ENCODE data around the gene CAMK1.
A peak's percentile ranks its signal among the peaks of the same experiment; 100 is the strongest.

The CAMK1 gene

DNA sequence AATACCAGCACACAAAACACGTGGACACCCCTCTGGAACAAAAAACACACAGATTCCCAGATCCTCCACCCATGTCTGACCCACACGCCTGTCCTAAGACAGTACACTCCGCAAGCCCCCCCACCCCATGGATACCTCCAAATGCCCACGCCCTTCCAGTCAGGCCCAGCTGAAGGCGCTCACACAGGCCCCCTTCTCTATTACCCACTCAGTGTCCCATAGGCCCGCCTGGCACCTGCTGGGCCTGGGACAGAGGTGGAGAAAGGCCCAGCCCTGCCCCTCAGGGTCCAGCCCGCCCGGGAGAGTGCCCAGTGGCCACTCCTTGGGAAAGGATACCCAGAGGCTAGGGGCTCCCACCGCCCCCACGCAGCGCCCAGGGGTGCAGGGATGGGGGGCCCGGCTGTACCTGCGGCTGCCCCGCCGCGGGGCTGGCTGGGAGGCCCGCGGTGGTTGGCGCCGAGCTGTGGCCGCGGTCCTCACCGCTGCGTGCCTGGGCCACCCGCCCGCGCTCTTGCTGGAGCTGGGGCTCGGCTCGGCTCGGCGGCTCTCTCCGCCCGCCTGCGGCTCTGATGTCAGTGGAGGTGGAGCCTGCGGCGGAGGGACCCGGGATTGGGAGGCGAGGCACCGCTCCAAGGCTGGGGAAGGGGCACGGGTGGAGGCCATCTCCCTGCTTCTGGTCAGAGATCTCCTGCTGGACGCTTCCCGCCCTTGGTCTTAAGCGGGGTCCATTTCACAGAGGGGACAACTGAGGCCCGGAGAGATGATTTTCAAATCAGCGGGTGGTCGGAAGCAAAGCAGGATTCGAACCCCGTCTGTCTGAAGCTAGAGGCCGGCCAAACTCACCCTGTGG lies at the start of gene CAMK1:
CAMK1 (minus strand) TSS at position 522 of the 850 bp plus-strand sequence. CDS start 2,198 bp downstream, outside the sequence.
- peak; percentile 52 to 54 for DNase-seq

DNA sequence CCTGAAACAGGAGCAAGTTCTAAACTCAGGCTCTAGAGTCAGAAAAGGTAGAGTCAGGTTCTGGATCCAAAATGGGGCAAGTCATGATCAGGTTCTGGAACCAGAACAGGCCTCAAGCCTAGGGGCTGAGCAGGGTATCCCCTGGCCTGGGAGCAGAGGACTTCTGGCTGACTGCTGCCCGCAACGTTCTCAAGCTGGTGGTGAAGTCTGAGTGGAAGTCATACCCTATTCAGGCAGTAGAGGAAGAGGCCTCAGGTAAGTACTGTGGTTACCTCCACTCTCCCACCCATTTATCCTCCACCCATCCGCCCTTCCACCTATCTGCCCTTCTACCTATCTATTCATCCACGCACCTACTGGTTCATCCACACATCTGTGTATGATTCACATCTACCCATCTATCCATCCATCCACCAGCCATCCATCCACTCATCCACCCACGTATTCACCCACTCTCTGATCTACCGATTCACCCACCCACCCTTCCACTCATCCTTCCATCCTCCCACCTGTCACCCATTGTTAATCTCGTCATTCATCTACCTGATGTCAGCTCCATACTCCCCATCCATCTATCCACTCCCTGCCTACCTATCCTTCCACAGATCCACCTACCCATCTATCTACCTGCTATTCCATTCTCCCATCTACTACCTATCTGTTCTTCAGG lies 49.1 kb upstream of the CAMK1 start:
- no peak for DNase-seq

DNA sequence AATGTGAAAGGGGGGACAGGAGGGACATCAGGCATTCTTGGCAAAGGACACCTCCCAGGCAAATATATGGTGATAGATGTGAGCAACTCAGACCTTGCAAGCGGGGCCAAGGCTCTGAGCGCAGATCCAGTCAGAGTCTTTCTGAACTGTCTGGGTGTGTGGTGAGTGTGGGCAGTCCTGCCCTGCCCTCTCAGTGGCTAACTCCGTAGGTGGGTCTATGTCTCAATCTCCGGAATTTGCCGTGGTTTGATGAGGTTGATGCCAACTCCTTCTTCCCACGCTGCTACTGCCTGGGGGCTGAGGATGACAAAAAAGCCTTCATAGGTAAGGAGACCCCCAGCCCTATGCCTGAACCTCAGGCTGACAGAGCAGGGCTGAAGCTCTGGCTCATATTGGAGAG lies 47.7 kb upstream of the CAMK1 start:
- DNase-seq, result no peak

DNA sequence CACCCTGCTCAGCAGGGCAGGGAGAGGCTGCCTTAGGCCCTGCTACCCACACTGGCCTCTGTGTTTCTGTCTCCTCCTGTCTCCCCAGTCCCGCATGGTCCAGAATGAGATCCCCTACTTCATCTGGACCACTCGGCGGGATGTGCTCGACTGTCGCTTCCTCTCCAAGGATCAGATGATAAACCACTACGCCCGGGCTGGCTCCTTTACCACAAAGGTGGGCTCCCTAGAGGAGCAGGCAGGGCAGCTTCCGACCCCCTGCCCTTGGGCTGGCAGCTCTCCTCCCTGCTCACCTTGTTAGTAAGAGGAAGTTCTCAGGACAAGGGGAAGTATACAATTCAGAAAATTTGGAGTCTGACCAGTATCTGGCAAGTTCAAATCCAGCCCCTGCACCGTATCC lies 46.2 kb upstream of the CAMK1 start:
- no peak for DNase-seq

DNA sequence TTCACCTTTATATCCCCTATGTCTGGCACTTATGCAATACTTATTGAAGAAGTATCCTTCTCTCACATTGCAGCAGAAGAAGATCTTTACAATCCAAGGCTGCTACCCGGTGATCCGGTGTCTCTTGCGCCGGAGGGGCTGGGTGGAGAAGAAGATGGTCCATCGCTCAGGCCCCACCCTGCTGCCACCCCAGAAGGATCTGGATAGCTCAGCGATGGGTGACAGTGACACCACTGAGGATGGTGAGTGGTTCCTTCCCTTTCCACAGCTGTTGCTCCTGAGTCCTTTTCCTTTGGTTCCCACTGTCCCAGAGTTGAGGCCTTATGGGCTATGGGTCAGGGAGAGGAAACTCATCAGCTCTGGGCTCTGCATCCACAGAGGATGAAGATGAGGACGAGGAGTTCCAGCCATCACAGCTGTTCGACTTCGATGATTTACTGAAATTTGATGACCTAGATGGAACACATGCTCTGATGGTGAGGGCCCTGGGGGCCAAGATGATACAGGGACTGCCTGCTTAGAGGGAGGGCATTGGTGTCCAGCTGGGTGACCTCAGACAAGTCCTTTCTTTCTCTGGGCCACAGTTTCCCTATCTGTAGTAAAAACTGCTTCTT lies 43.2 kb upstream of the CAMK1 start:
- no peak for DNase-seq

DNA sequence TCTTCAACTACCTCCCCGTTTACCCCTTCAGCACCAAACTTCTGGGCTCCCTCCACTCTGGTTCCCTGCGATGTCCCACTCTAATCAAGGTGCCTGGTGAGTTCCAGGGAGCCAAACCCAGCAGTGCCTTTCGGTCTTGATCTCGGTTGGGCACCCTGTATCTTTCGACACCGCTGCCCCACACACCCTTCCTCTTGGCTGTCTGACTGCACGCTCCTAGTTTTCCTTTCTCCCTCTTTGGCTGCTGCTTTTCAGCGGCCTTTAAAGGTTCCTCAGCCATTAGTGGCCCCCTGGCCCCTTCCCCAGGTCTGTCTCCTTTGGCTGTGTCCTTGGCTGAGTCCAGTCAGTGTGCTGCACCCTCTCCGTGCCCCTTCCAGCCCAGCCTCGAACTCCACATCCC lies 41.1 kb upstream of the CAMK1 start:
- DNase-seq, result no peak

DNA sequence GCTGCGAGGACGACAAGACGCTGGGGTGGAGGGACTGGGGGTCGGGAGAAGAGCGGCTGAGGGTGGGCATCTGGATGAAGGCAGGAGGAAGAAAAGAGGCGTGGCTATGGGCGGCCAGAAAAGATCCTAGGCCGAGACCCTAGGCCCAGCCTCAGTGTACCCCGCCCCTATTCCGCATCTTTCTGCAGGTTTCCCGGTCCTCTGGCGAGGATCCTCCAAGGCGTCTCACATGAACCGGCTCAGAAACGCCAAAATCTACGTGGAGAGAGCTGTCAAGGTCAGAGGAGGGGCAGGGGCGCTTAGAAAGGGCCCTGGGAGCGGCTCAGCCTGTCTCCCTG lies 40.7 kb upstream of the CAMK1 start:
- no peak for DNase-seq

DNA sequence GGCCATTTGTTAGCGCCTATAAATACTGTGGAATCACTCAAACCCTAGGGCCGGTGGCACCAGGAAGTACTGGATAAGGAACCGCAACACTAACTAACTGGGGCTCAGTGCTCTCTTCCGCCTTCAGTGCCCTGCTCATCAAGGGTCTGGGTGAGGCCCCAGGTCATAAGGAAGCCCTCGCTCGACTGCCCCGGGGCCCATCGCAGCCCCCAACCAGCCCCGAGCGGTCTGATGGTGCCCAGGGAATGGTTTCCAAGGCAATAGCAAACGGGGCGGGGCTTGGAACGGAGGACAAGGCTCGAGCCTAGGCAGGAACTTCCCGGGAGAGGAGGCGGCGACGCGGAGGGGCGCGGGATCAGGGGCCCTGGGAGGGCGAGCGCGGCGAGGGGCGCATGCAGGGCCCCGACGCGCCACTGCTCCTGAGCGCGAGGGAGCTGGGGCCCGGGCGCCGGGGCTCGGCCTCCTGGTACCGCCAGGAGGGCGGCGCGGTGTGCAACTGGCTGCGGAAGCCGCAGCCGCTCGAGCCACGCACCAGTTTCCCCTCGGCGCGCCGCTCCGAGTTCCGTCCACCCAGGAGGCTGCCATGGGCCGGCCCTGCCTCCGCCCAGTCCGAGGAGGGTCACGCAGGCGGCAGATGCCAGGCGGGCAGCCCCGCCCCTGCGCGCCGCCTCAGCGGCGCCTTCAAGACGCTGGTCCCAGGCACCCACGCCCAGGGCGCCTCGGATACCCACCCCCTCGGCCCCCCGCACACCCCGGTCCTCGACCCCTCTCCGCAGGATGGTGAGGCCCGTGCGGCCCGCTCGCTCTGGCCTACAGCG lies 40.1 kb upstream of the CAMK1 start, which contains the start of gene TTLL3:
TTLL3 (plus strand) TSS at position 648 of the 818 bp plus-strand sequence. CDS start 400 bp downstream, outside the sequence.
- DNase-seq, result peak; percentile 37

DNA sequence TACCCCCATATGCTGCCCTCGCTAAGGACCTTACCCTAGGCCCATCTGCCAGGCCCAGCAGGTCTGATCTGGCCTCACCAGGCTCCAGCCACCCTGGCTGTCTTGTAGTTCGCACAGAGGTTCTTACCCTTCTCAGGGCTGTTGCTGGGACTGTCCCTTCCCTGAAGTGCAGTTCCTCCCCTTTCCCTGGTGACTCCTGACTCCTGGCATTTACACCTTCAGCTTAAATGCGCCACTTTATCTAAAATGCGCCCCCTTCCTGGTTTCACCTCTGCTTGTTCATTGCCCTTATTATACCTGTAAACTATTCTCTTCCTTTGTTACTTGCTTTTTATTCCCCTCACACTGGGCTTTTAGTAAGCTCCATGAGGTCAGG lies 39.5 kb upstream of the CAMK1 start:
- DNase-seq, result no peak

DNA sequence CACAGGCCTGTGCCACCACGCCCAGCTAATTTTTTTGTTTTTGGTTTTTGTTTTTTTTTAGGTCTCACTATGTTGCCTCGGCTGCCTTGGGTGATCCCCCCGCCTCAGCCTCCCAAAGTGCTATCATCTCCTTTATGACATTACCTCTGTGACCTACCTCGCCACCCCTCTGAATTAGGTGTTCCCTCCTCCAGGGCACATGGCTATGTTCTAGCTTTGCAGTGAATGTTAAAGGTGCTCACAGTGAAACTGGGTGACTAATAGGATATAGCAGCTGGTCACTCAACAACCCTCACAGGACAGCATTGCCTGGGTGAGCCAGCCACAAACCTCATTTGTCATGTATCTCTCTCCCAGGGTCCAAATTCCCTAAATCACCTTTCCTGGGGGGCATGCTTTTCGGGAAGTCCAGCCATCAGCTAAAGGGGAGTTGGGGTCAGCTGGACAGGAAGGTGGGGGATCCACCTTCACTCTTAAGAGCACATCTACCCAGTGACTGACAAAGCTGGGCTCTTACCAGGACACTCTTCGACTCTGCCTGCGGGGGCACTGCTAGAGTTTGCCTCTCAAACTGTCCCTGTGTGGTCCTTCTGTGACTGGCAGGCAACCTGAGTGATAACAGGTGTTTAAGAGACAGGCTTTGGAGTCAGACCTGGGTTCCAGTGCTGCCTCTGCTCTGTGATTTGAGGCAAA lies 38.7 kb upstream of the CAMK1 start:
- peak; percentile 45 to 48 for DNase-seq

DNA sequence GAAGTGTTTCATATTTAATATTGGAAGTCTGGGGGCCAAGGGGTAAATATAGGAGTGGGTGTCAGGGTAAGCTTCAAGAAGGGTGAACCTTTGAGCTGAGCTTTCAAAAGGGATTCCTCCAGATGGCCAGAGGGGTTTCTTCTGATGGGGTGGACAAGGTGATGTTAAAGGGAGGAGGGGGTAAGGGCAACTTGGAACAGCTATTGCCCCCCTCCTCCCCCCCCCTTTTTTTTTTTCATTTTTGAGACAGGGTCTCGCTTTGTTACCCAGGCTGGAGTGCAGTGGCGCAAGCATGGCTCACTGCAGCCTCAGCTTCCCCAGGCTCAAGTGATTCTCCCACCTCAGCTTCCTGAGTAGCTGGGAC lies 38.2 kb upstream of the CAMK1 start:
- no peak for DNase-seq

DNA sequence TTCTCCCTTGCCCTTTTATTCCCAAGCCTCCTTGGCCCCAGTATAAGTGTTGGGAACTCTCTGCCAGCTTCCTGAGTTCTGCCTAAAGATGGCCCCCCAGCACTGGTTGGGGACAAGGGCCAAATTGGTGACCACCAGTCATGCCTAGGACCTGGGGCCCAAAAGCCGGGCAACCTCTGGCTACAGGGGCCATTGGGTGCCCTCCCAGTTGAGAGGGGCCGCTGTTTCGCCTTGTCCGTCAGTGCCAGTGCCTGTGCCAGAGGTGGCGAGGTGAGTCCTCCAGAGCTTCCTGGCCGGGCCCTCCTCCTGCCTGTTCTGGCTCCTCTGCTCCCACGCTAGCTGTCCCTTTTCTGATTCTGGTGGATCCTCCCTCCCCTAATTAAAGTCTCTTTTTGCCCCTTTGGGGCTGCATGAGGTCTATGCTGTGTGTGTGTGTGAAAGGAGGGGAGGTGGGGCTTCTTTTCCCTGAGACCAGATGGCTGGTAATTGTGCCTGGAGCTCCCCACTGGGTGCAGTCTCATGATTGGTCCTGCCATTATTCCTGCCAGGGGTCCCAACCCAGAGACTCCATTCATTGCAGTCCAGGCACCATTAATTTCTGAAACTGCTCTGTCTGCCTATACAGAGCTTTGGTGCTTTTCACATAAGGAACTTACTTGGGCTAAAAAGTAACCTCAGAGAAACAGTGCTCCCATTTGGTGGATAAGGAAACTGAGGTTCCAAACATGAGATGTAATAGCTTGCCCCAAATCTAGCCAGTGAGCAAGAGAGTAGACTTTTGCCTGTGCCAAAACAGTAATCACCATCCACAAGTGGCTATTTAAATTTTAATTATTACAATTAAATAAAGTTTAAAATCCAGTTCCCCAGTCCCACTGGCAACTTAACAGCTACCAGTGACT lies 37.2 kb upstream of the CAMK1 start:
- no peak for DNase-seq

DNA sequence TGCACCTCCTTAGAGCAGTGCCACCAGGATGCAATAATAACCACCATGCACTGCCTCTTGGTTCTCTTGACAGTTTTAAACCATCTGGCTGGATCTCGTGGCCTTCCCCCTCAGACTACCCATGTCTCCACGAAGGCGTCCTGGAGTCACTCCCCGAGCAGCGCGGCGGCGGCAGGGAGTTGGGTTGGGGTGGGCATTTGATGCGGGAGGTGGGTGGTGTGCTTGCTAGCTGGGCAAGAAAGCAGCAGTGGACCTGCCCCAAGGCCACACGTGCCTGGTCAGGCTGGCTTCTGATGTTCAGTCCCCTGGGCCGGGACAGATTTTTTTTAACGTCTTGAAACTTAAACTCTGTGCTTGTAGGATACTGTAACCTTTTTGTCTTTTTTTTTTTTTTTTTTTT lies 36.4 kb upstream of the CAMK1 start:
- no peak for DNase-seq

DNA sequence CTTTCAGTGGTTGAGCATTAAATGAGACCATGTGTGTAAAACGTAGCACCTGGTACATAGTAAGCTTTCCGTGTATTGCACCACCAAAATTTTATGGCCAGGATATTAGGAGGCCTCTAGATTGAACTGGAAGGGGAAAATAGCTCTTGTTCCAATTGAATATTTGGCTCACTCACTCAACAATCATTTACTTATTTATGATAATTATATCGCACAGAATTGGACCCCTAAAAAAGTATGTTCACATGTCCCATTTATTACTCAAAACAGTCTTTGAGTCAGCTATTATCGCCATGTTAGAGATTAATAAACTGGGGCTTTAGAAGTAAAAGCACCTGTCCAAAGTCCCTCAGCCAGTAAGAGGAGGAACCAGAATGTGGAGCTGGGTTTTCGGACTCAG lies 35.2 kb upstream of the CAMK1 start:
- DNase-seq, result no peak

DNA sequence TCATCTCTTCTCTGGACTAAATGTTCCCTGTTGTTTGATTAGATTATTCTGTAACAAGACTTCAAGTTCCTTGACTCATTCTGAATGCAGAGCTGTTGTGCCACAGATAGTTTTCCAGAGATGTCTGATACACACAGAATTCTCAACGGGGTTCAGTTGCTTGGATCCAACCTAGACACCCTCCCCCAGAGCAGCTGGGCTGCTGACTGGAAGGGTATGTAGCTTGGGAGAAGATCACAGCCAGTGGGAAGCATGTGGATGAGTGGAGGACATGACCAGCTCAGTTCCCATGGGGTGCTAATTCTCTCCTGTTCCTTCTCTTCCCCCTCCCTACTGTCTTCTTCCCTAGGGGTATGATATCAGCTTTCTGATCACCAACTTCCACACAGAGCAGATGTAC lies 33.7 kb upstream of the CAMK1 start:
- DNase-seq, result no peak

DNA sequence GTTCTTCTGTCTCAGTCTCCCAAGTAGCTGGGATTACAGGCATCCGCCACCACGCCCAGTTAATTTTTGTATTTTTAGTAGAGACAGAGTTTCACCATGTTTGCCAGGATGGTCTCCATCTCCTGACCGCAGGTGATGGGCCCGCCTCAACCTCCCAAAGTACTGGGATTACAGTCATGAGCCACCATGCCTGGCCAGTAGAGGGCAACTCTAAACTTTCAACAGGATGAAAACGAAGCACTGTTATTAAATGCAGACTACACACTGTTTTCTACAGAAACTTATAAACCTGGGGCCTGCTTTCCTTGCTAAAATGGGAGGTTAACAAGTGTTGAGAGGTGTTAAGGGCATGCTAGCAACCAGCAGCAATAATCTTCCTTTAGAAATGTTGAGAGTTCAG lies 30.8 kb upstream of the CAMK1 start:
- no peak for DNase-seq

DNA sequence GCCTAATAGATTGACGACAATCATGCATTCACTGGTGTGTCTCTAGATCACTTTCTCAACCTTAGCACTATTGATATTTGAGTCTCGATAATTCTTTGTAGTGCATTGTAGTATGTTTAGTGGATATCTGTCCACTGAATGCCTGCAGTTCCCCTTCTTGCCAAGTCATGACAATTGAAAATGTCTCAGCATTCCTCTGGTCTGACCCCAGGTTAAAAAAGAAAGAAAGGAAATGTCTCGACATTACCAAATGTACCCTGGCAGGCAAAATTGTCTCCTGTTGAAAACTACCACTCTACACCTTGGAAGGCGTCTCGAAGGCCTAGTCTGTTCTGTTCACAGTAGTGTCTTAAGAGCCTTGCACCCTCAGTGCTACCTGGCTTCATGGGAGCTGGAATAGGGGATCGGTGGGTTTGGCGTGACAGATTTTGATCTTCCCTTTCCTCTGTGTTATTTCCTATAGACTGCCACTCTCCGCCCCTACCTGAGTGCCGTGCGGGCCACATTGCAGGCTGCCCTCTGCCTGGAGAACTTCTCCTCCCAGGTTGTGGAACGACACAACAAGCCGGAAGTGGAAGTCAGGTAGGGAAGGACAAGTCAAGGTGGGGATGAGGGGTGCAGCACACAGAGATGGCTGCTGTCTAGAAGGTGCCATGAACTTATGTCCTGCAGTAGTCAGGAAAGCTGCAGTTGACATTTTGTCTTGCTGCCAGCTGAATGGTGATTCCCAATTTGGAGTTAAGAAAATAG lies 27.6 kb upstream of the CAMK1 start:
- DNase-seq, result no peak

DNA sequence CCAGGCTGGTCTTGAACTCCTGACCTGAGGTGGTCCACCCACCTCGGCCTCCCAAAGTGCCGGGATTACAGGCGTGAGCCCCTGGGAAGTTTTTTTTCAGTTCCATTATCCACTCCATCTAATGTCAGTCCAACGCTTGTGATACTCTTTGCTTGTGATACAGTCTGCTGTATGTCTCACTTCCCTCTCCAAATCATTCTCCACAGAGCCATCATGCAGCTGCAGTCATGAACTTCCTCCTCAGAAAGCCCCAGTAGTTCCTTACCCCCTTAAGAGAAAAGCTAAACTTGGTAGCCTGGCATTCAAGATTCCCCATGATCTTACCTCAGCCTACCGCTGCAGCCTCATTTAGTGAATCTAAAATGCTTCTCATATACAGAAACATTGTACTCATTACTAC lies 25.5 kb upstream of the CAMK1 start:
- DNase-seq, result no peak

DNA sequence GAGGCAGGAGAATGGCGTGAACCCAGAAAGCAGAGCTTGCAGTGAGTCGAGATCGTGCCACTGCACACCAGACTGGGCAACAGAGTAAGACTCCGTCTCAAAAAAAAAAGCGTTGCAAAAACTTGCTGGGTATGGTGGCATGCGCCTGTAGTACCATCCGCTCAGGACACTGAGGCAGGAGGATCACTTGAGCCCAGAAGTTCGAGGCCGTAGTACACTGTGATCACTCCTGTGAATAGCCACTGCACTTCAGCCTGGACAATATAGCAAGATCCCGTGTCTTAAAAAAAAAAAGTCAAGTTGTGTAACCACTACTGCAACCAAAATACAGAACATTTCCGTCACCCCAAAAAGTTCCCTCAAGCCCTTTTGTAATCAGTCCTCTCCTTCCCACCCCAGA lies 24.7 kb upstream of the CAMK1 start:
- no peak for DNase-seq

DNA sequence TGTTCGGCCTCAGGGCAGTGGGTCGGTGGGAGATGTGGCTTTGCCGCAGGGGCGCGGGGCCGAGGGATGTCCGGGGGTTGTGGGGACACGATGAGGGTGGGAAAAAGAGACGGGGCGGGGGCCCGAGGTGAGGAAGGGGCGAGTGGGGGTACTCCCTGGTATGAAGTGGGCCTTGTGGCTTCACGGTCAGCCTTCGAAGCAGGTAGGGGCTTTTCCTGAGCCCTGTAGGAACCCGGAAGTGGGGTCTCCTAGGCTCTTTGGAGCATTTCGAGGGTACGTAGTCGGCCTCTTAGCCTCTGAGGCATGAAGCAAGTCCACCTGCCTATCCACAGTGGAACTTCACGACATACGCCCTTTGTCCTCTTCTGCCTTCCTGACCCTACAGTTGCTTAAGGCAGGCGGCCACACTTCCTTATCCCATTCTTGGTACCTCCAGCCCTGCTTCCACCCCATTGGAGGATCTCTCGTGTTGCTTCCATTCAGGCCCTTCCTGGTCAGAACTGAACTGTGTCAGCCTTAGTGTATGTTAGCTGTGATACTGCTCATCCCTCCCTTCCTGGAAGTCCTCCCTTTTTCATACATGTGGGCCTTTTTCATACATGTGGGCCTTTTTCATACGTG lies 23.5 kb upstream of the CAMK1 start:
- DNase-seq, result no peak

Measured in activated CD4-positive, alpha-beta T cell treated with anti-CD3 and anti-CD28 coated beads for 4 hours (primary cell).